ENCODE results near the gene UBE2M.

The UBE2M gene

DNA sequence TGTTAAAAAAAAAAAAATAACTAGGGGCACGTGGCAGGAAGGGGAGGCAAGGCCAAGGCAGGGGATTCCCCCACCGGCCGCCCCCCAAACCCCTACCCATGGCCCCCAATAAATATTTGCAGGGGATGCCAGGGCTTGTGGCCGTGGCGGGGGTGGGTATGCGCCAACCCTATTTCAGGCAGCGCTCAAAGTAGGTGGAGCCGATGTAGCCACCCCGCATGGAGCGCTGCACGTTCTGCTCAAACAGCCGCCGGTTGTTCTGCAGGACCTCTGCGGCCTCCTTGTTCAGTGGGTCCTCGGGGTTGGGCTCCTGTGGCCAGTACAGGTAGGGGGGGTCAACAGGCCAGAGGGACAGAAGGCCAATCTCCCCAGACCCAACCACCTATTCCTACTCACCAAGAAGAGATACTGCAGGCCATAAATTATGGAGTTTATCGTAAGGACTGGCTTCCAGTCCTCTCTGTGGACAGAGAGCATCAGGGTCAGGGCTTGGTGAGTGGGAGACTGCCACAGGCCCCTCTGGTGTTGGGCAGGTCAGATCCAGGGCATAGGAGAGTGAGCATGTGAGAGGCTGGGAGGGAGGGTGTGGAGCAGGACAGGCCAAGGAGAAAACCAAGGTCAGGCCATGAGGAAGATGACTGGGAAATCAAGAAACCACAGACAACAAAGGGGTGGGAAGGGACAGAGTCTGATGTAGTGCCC is 2.3 kb downstream of the UBE2M start:
- DNase-seq (ENCODE audit: low read depth in 2 of 3, low spot score in 2 of 3) = no peak

DNA sequence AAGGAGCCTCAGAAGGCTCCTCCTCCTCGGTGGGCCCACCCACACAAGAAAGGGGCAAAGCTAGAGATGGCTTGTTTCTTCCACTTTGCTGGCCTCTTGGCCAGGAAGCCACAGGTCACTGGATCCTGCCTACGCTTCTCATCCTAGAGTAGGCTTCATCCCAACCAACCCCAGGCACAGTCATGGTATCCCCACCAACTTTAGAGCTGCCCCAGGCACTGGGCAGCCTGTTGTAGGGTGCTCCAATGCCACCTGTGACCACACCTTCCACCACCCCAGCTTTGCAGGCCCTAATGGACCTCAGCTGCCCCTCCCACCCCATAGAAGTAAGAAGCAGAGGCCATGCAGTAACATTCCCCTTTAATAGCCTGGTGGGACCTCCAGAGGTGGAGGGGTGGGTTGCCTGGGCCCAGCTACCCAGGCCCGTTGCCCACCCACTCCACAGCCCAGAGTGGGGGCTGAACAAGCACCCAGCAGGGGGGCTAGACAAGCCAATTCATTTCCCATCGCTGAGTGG is 3.0 kb downstream of the UBE2M start:
- no peak for DNase-seq (ENCODE audit: low read depth in 2 of 3, low spot score in 2 of 3)

DNA sequence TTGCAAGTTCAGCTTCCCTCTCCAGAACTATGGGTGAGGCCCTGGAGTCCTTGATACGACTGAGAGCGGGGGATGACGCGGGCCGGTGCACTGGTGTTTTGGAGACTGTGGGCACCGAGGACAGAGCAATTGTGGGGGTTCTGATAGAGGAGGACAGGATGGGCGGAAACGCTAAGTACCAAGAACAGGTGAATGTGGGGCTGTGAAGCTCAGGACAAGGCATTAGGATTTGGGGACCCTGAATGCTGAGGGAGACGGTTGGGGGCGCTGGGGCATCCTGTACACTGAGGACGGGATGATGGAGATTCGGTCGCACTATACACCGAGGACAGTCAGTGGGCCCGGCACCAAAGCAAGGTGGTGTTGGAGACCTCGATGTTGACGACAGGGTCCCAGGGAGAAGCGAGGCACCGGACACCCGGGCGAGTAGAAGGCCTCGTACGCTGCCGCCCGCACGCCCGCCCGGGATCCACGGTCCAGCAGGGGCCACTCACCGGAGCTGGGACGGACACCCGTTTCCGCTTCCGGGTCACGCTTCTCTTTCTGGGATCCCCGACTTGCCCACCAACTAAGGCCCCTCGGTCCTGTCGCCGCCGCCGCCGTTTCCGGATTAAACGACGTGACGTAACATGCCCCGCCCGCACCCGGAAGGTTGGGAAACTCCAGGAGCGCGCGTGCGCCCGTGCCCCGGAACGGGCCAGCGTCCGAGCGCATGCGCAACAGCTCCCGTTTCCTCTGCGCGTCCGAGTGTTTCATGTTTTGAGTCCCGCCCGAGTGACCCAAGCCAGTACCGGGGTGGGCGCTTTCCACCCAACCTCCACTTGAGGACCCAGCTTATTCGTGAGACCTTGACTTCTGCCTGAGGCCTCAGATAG is 3.7 kb downstream of the UBE2M start, which contains the start of gene CHMP2A:
CHMP2A (minus strand) TSS at position 612 of the 875 bp plus-strand sequence. CDS start 893 bp downstream, outside the sequence.
- DNase-seq (ENCODE audit: low read depth in 2 of 3, low spot score in 2 of 3) = peak; percentile 98 to 100 (median 99)

DNA sequence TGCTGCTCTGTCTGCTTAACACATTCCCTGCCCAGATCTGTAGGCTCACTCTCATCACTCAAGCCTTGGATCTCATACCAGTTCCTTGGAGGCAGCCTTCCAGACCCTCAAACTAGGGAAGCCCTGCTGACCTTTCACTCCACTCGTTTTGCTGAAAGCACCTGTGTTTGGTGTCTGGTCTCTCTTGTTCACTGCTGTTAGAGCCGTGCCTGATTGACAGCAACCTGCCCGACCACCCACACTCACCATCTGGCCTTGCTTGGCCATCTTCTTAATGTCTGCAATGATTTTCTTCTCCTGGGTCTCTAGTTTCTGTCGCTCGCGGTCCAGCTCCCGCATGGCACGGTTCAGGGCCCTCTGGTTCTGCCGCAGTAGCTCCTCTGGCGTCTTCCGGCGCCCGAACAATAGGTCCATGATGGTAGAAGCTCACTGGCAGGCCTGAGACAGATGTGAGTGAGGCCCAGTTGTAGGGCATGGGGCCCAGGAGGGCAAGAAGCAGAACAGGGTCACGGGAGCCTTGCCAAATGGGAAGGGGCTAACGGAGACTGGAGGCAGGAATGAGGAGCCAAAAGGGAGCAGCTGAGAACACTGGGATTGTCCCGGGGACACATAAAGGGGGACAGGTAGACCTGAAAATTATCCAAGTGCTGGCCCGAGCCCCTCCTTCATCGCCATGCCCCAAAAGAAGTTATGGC is 4.5 kb downstream of the UBE2M start:
- no peak for DNase-seq (ENCODE audit: low read depth in 2 of 3, low spot score in 2 of 3)

DNA sequence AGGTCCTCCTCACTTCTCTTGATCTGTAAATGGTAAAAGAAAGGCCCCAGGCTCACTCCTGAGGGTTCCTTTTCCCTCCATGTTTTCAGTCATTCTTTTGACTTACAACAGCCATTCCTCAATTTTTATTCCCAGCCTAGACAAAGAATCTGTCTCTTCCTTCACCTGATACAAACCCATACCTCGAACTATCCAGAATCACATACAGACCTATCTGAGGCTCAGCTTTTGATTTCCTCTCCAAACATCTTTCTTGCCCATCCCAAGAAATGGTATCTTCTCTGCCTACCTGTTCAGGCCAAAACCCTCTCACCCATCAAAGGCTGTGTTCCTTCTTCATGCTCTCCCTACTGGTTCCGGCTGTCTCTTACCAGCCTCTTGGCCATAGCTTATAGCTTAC is 5.8 kb downstream of the UBE2M start:
- no peak for DNase-seq (ENCODE audit: low read depth in 2 of 3, low spot score in 2 of 3)

DNA sequence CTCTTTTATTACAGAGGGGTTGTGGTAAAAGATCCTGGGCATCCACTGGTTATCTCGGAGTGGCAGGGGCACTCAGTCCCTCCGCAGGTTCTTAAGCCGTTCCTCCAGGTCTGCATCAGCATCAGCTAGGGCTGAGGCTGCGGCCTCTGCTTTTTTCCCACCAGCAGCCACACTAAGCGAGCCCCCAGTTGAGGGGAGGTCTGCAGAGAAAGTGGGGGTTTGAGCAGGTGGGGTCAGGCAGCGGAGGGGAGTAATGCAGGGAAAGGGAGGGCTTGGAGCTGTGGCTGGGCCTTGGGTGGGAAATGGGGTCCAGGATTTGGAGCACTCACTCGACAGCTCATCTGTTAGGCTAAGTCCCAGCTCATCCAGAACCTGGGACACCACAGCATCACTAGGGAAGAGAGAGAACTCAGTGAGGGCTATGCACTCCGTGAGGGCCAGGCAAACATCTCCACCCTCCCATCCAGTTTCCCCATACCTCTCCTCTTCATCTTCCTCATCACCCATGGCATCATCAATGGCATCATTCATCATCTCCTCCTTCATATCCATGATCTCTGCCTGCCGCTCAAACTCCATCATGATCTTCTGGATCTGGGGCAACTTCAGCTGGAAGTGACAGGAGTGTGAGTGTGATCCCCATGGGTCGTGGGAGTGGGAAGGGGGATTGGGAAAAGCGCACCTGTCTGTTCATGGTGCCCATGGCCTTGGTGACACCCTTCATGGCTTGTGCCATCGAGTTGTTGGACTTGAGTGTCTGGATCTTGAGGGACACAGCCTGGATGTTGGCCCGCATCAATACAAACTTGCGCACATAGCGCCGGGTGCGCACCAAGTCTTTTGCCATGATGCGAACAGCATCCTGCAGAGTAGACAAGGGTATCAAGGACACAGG is 6.6 kb downstream of the UBE2M start:
- no peak for DNase-seq (ENCODE audit: low read depth in 2 of 3, low spot score in 2 of 3)

DNA sequence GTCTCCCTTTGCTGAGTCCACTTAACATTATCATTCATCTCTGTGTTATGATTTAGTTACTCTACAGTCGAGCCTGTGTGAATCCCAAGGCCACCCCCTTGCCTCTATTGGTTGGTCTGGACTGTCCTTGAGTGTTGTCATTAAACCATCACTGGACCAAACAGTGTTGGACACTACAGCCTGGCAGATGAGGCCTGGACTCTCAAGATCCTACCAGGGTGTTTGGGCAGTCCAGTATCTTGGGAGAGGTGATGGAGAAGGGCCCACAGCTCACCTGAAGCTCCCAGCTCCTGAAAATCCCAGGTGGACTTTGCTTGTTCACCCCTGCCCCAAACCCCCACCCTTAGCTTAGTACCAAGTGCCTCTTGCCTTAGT is 7.3 kb downstream of the UBE2M start:
- no peak for DNase-seq (ENCODE audit: low read depth in 2 of 3, low spot score in 2 of 3)

DNA sequence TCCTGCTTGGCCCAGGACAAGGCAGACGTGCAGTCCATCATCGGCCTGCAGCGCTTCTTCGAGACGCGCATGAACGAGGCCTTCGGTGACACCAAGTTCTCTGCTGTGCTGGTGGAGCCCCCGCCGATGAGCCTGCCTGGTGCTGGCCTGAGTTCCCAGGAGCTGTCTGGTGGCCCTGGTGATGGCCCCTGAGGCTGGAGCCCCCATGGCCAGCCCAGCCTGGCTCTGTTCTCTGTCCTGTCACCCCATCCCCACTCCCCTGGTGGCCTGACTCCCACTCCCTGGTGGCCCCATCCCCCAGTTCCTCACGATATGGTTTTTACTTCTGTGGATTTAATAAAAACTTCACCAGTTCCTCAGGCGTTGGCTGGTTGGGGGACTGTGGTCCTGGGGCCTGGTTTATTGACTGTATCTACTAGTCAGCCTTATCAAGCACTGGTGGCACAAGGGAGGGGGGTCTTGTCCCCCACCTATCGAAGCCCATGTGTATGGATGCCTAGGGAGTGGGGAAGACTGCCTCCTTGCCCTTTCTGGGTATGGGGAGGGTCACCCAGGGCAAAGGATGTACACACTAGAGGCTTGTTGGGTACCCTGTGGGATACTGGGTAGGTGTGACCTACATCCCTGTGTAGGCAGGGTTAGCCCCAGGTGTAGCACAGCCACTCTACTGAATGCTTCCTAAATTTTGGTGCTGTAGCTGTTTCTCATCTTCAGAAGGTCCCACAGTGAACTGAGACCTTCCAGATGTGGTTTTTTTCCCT is 7.9 kb downstream of the UBE2M start:
- no peak for DNase-seq (ENCODE audit: low read depth in 2 of 3, low spot score in 2 of 3)

DNA sequence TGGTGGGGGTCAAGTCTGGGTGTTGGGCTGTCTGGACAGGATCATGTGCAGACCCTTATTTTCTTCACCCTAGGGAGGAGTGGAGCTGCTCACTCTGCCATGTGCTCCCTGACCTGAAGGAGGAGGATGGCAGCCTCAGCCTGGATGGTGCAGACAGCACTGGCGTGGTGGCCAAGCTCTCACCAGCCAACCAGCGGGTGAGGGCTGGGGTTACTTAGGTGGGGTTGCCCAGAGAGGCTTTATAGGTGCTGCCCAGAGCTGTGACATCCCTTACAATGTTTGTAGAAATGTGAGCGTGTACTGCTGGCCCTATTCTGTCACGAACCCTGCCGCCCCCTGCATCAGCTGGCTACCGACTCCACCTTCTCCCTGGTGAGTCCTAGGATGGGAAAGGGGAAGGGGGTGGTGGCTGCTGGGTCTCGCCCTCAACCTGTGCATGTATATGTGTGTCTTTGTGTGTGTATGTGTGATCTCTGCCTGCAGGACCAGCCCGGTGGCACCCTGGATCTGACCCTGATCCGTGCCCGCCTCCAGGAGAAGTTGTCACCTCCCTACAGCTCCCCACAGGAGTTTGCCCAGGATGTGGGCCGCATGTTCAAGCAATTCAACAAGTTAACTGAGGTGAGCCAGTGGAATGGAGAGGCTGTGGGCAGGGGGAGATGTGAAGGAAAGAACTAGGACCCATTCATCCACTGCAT is 8.6 kb downstream of the UBE2M start:
- no peak for DNase-seq (ENCODE audit: low read depth in 2 of 3, low spot score in 2 of 3)

DNA sequence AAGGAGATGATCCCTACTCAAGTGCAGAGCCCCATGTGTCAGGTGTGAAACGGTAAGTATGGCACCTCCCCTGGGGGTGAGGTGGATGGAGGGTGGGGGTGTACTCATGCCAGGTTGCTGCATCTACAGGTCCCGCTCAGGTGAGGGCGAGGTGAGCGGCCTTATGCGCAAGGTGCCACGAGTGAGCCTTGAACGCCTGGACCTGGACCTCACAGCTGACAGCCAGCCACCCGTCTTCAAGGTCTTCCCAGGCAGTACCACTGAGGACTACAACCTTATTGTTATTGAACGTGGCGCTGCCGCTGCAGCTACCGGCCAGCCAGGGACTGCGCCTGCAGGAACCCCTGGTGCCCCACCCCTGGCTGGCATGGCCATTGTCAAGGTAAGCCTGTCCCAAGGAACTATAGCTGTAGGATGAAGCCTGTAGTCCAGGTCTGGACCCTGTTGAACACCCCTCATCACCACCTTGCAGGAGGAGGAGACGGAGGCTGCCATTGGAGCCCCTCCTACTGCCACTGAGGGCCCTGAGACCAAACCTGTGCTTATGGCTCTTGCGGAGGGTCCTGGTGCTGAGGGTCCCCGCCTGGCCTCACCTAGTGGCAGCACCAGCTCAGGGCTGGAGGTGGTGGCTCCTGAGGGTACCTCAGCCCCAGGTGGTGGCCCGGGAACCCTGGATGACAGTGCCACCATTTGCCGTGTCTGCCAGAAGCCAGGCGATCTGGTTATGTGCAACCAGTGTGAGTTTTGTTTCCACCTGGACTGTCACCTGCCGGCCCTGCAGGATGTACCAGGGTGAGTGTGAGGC is 9.3 kb downstream of the UBE2M start:
- no peak for DNase-seq (ENCODE audit: low read depth in 2 of 3, low spot score in 2 of 3)

DNA sequence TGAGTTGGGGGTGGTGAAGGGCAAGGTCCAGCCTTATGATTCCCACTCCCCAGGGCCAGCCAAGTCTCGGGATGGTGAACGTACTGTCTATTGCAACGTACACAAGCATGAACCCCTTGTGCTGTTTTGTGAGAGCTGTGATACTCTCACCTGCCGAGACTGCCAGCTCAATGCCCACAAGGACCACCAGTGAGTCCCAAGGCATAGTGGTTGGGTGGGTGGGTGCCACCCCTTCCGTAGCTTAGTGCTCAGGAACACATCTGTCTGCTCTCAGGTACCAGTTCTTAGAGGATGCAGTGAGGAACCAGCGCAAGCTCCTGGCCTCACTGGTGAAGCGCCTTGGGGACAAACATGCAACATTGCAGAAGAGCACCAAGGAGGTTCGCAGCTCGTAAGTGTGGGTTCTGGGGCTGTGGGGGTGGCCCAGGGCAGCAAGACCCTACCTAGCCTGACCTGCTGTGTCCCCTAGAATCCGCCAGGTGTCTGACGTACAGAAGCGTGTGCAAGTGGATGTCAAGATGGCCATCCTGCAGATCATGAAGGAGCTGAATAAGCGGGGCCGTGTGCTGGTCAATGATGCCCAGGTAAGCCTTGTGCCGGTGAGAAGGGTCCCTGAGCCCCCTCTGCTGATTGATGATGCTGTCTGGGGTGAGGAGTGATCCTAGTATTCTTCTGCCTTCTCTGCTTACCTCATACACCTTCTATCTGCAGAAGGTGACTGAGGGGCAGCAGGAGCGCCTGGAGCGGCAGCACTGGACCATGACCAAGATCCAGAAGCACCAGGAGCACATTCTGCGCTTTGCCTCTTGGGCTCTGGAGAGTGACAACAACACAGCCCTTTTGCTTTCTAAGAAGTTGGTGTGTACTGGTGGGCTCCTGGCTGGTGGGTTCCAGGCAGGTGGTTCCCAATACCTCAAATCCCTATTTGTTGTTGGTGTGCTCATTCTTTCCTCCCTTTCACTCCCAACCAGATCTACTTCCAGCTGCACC is 10.8 kb downstream of the UBE2M start:
- no peak for DNase-seq (ENCODE audit: low read depth in 2 of 3, low spot score in 2 of 3)

DNA sequence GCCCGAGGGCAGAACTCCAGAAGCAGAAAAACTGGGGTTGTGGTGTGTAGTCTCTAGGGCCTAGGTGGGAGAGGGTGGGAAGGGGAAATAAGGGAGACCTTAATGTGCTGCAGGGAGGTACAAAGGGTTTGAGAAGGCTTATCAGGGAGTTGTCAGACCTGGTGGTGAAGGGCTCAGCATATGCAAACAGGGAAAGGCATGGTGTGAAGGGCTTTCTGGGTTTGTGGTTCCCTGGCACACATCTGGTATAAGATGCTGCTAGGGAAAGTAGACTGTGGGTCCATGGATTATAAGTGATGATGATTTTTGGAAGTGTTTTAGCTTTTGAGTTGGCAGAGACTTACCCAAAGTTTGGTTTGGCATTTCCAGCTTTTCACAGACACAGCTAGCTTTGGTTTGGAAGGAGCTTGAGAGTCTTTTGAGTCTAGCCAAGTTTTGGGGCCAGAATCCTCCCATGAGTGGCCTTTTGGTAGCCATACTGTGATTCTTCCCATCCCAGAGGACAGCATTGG is 12.3 kb downstream of the UBE2M start:
- DNase-seq (ENCODE audit: low read depth in 2 of 3, low spot score in 2 of 3) = no peak

DNA sequence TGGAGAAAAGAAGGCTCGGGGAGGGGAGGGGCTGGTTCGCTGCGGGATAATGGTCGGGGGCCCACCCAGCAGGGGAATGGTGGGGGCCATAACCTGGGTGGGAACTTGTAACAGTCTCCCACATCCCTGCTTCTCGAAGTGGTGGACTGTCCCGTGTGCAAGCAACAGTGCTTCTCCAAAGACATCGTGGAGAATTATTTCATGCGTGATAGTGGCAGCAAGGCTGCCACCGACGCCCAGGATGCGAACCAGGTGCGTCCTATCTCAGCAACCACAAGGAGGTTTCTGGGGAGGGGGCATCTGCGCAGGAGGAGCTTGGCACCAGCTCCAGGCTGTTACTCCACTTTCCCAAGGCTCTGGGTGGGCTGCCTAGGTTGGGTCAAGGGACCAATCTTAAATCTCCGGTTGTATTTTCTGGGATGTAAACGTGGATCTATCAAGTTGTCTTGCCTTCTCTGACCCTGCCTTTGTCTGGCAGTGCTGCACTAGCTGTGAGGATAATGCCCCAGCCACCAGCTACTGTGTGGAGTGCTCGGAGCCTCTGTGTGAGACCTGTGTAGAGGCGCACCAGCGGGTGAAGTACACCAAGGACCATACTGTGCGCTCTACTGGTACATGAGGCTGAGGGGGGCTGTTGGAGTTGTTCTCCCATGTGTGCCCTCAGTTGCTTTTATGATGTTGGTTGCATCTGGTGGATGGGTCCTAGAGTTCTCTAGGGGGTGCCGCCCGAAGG is 13.0 kb downstream of the UBE2M start:
- no peak for DNase-seq (ENCODE audit: low read depth in 2 of 3, low spot score in 2 of 3)

DNA sequence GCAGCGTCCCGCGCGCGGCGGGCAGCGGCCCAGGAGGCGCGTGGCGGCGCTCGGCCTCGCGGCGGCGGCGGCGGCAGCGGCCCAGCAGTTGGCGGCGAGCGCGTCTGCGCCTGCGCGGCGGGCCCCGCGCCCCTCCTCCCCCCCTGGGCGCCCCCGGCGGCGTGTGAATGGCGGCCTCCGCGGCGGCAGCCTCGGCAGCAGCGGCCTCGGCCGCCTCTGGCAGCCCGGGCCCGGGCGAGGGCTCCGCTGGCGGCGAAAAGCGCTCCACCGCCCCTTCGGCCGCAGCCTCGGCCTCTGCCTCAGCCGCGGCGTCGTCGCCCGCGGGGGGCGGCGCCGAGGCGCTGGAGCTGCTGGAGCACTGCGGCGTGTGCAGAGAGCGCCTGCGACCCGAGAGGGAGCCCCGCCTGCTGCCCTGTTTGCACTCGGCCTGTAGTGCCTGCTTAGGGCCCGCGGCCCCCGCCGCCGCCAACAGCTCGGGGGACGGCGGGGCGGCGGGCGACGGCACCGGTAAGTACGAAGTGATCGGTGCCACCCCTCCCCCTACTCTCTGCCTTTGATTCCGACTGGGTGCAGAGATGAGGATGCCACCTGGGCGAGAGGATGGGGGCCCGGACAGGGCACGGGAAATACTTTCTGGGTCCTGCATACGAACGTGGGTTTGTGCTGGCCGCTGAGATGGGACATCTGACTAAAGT is 13.7 kb downstream of the UBE2M start:
- no peak for DNase-seq (ENCODE audit: low read depth in 2 of 3, low spot score in 2 of 3)

DNA sequence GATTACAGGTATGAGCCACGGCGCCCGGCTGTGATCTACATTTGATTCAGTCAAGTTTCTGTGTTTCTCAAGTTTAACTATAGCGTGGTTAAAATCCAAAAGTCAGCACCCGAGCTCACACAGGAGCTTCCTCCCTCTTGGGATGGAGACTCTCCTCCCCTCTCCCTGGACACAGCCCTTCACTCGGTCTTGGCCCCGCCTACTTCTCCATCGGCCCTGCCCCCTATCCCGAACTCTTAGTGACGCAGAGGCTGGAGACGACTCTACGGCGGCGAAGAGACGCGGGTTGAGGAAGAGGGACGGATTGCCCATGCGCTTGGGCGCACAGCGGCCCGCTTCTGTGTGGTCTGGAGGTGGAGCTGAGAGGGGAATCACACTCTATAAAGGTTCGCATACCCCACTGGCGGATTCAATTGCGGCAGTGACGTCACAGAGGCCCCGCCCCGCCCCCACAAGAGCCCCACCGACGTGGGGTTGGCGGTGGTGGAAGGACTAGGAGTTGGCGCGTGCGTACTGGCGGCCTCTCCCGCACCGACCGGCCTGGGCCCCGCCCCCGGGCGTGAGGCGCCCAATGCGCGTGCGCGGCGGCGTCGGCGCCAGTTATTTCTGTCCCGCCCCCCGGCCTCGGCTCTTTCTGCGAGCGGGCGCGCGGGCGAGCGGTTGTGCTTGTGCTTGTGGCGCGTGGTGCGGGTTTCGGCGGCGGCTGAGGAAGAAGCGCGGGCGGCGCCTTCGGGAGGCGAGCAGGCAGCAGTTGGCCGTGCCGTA is 14.4 kb downstream of the UBE2M start, which contains the start of gene TRIM28:
TRIM28 (plus strand) TSS at position 239 of the 765 bp plus-strand sequence. CDS start 694 bp downstream, outside the sequence.
- DNase-seq (ENCODE audit: low read depth in 2 of 3, low spot score in 2 of 3) = peak; percentile 99 to 100 (median 100)
